RWPE1 (cell line): ENCODE measurements around the gene MYL7.

Source experiments
- CTCF ChIA-PET: fragments of 350-600 bp; sonication (Branson Sonifier 250); formaldehyde crosslinking; extraction: SDS; loops from one replicate; lab custom pipeline; 2021; lab: Yijun Ruan, JAX
- POLR2A ChIA-PET: fragments of 400-600 bp; formaldehyde crosslinking; extraction: SDS; loops from one replicate; lab custom pipeline; 2020; ENCODE audit warnings: antibody characterized with exemption; ENCODE audit not compliant: low non-redundant PET; lab: Yijun Ruan, JAX
- DNase-seq: peaks from one replicate; pipeline ENCODE4 v3.0.0; 2012; ENCODE audit warnings: low spot score
- H3K27ac ChIP-seq: fragments of 450-650 bp; 2 replicates; pipeline ENCODE4 v1.5.1; 2017
- CTCF ChIP-seq: fragments of 450-650 bp; conservative IDR thresholded peaks from 2 replicates; pipeline ENCODE4 v1.5.1; 2017; ENCODE audit warnings: low read depth, mild to moderate bottlenecking

The MYL7 gene

GRCh38 chr7:44110719-44111635 lies 30.2 kb downstream of the MYL7 start:
- ChIA-PET POLR2A (no interaction called here), CTCF (interaction anchor here (0.6 to 1.3 kb wide), 2 partner anchors 450 to 508 kb away, joined by 6 to 7 read pairs; no protein-coding TSS in a partner anchor)
- DNase-seq: no peak
- 0 out of 2 replicates have a peak overlapping the region, but pooled peaks have one; percentile 1 for H3K27ac ChIP-seq
- TF ChIP-seq CTCF: no peak

GRCh38 chr7:44109991-44110390 lies 31.1 kb downstream of the MYL7 start:
- no peak for DNase-seq
- no peak for TF ChIP-seq CTCF
- H3K27ac ChIP-seq: no peak overlapping the region
- ChIA-PET POLR2A (no interaction called here), CTCF (no interaction called here)

- TF ChIP-seq CTCF: no peak
- ChIA-PET POLR2A (no interaction called here), CTCF (no interaction called here)
- no peak overlapping the region for H3K27ac ChIP-seq
- DNase-seq: no peak
Measured at GRCh38 chr7:44108768-44109750, 32.1 kb downstream of the MYL7 start.

- ChIA-PET POLR2A (no interaction called here), CTCF (no interaction called here)
Measured at GRCh38 chr7:44107961-44108767, 33.0 kb downstream of the MYL7 start.

GRCh38 chr7:44107116-44107960 lies 33.8 kb downstream of the MYL7 start:
- DNase-seq: no peak
- ChIA-PET CTCF (no interaction called here), POLR2A (interaction anchor here (0.6 kb wide), 1 partner anchor 13 kb away, joined by 7 read pairs; no protein-coding TSS in a partner anchor)
- TF ChIP-seq CTCF: no peak
- H3K27ac ChIP-seq: no peak overlapping the region

More at GRCh38 chr7:44107961-44108767, 33.0 kb downstream of the MYL7 start:
- no peak overlapping the region for H3K27ac ChIP-seq
- no peak for TF ChIP-seq CTCF
- DNase-seq: no peak
